ENCODE measurements around the gene PRR36.
"Not testable (repeated sequence)": the region's sequence is repeated elsewhere in the genome, so short reads cannot be mapped to it uniquely, and the experiment has no call there.

Gene PRR36

DNA sequence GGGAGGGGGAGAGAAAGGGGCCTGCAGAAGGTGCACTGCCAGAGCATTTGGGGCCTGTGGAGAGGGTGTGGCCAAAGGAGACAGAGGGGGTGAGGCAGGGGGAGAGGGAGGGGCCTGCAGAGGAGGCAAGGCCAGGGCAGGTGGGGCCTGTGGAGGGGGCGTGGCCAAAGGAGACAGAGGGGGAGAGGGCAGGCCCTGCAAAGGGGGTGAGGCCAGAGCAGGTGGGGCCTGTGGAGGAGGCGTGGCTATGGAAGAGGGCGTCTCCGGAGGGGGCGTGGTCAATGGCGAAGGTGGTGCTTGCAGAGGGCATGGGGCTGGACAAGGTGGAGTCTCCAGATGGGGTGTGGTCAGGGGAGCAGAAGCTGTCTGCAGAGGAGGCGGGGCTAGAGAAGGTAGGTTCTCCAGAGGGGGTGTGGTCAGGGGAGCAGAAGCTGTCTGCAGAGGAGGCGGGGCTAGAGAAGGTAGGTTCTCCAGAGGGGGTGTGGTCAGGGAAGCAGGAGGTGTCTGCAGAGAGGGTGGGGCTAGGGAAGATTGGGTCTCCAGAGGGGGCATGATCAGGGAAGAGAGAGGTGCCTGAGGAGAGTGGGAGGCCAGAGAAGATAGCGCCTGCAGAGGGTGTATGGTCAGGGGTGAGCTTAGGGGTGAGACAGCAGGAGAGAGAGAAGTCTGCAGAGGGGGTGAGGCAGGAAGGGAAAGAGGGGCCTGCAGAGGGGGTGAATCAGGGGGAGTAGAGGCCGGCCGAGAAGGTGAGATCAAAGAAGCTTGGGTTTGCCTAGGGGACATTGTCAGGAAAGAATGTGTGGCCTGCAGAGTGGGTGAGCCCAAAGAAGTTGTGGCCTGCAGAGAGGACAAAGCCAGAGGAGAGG is 3.4 kb downstream of the PRR36 start:
- DNase-seq: peak; percentile 89

DNA sequence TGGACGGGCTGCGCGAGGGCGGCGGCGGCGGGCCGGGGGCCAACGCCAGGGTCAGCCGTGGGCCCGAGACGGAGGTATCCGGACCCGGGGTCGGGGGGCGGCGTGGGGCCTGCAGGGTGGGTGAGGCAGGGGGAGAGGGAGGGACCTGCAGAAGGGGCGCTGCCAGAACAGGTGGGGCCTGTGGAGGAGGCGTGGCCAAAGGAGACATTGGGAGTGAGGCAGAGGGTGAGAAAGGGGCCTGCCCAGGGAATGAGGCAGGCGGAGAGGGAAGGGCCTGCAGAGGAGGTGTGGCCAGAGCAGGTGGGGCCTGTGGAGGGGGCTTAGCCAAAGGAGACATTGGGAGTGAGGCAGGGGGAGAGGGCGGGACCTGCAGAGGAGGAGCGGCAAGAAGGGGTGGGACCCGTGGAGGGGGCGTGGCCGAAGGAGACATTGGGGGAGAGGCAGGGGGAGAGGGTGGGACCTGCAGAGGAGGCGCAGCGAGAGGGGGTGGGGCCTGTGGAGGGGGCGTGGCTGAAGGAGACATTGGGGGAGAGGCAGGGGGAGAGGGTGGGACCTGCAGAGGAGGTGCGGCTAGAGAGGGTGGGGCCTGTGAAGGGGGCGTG is 4.2 kb downstream of the PRR36 start:
- peak; percentile 67 for DNase-seq

DNA sequence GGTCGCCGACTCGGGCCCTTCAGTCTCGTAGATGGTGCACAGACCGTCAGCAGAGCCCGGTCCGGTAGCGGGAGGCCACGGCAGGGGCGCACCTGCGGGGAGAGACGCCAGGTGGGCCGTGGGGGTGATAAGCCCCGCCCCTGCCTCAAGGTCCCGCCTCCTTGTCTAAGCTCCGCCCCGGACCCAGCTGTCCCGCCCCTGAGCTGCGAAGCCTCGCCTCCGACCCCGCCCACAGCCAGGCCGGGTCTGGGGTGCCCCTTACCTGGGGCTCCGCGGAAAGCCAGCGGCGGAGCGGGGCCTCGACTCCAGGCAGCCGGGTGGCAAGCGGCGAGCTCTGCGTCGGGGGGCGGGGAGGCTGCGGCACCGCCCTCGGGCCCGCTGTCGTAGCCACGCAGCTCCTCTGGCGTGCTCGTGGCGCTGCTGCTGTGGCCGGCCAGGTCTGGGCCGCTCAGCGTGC is 4.7 kb downstream of the PRR36 start:
- no peak for DNase-seq

GRCh38 chr19:7868671-7869452 is 5.3 kb downstream of the PRR36 start:
- peak; percentile 53 for DNase-seq

DNA sequence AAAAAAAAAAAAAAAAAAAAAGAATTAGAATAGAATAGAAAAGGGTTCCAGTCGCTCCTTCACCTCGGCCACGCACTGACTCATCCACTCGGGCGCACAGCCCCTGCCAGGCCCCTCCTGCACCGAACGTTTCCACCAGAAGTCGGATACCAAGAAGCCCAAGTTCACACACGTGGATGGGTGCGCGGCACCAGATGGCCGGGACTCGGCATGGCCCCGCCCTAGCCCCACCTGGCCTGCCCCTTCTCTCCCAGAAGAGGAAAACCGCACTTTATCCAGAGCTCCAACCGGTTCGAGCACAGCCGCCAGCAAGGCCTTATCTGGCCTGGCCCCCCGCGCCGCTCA is 5.9 kb downstream of the PRR36 start:
- no peak for DNase-seq

DNA sequence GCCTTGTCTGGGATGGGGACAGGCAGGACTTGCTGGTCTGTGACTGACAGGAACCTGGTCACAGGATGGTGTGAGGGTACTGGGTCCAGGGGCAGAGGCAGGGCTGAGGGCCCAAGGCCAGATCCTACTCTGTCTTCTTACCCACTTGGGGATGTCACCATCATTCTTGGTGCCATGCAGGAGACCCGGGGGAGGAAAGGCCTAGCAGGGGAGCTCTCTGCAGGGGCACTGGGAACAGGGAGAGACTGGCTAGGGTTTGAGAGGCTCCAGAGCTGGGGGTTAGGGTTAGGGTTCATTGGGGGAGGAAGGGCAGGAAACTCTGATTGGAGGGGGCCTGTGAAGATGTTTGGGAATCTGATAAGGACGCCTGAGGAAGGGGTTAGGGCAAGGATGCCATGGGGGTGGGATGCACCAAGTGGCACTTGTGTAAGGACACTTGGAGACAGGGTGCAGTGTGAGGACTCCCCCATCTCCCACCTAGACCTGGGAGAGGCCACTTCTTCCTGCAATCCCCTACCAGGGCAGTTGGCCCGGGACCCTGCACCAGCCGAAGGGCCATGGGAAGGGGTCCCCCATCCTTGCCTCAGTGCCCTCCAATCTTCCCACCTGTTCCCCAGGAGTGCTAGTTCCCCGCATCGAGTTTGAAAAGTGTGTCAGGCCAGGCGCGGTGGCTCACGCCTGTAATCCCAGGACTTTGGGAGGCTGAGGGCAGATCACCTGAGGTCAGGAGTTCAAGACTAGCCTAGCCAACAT is 6.9 kb downstream of the PRR36 start:
- DNase-seq: no peak

GRCh38 chr19:7866399-7867091 is 7.6 kb downstream of the PRR36 start:
- DNase-seq: no peak

DNA sequence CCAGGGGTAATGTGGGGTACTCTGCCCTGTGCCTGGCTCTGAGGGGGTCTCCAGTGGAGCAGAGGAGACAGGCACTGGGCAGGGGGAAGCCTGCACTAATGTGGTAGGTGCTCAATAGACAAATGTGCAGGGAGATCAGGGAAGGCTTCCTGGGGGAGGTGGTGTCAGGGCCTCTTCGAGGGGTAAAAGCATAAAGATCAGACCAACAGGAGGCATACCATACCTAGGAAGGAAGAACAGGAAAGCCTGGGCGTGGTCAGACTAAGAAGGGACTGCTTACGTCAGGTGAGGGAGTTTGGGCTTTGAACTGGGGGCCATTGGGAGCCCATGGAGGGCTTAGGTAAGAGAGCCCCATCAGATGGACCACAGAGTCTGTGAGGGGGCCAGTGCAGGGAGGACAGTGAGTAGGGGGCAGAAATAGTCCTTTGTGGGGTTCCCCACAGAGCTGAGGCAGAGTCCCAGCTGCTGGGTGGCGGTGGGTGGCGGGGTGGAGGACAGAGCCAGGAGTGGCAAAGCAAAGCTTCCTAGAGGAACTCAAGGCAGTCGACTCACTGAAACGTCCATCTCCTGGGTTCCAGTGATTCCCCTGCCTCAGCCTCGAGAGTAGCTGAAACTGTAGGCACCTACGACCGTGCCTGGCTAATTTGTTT is 8.8 kb downstream of the PRR36 start:
- DNase-seq: no peak

DNA sequence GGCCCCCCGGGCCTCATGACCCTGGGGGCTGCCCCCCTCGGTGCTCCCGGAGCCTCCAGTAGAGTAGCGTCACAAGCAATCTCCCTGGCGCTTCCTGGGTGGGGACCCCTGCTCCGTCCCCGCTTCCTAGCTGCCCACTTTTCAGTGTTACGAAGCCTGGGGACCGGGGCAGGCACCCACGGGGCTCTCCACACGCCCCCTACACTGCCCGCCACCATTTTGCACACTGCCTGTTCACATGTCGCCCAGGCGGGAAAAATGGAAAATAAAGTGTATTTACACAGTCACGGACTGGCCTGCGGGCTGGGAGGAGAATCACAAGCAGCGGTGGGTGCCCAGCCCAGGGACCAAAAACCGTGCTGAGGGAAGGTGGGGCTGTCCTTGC is 9.5 kb downstream of the PRR36 start:
- DNase-seq: no peak

GRCh38 chr19:7863971-7864689 is 10.1 kb downstream of the PRR36 start:
- no peak for DNase-seq

DNA sequence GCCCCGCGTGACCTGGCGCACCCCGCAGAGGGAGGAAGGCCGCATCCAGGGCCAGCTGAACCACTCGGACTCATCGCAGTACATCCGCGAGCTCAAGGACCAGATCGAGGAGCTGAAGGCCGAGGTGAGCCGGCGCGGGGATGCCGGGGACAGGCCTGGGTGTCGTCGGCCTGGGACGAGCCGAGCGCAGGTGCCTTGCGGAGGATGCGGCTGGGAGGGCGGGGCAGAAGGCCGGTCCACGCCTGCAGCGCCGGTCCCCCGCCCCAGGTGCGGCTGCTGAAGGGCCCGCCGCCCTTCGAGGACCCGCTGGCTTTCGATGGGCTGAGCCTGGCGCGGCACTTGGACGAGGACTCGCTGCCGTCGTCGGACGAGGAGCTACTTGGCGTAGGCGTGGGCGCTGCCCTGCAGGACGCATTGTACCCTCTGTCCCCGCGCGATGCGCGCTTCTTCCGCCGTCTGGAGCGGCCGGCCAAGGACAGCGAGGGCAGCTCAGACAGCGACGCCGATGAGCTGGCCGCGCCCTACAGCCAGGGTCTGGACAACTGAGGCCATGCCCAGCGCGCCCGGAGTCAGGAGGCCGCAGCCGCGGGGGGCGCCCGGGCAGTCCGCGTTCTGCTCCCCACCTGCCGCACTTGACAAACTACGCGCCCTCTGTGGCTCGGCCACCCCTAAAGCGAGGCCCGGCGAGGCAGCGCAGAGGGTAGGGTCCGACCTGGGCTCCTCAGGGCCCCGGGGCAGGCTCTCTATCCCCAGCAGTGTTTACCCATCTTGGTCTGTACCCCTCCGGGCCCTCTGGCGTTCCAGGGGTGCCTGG is 10.8 kb downstream of the PRR36 start:
- no peak for DNase-seq

- no peak for DNase-seq
Measured at GRCh38 chr19:7862413-7862951, 11.7 kb downstream of the PRR36 start.

- DNase-seq: no peak
Measured at GRCh38 chr19:7861619-7862412, 12.4 kb downstream of the PRR36 start.

DNA sequence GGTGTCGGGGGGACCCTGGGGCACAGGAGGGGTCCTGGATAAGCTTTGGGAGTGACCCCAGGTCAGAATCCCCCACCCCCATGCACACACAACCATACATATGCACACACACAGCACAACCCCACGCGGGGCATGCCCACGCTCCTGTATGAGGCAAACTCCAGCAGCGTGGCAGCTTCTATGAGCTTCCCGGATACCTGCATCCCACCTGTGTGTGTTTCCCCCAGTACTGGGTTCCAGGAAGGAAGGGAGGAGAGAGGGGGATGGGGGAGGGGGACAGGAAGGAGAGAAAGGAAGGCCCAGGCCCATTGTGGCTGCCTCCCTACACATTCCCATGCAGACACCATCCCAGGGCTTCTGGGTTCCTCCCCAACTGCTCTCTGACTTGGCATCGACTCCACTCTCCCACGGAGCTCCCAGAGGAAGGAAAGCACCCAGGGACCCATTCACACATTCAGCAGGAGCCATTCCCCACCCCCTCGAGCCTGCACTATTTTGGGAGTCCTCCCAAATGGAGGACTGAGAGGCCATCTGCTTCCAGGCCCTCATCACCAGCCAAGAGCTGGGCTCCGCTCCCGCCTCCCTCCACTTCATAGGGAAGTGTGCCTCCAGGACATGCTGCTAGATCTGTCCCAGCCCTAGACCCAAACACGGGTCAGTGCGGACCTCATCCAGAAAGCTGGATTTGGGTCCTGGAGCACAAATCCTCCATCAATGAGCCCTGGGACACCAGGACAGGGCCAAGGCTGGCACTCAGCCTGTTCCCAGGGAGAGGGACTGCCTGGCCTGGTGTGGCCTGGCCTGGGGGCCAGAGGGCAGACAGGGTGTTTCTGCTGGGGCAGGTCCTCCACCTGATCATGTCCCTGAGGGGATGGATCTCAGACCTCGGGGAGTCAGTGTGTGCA is 13.2 kb downstream of the PRR36 start:
- DNase-seq: no peak

- DNase-seq: no peak
Measured at GRCh38 chr19:7859831-7860713, 14.1 kb downstream of the PRR36 start.

GRCh38 chr19:7859087-7859486 is 15.1 kb downstream of the PRR36 start:
- not testable (repeated sequence) for DNase-seq

Data from GF-D8 (cell line).